Measurements from ENCODE around the gene AKAP13.

AKAP13 gene

DNA sequence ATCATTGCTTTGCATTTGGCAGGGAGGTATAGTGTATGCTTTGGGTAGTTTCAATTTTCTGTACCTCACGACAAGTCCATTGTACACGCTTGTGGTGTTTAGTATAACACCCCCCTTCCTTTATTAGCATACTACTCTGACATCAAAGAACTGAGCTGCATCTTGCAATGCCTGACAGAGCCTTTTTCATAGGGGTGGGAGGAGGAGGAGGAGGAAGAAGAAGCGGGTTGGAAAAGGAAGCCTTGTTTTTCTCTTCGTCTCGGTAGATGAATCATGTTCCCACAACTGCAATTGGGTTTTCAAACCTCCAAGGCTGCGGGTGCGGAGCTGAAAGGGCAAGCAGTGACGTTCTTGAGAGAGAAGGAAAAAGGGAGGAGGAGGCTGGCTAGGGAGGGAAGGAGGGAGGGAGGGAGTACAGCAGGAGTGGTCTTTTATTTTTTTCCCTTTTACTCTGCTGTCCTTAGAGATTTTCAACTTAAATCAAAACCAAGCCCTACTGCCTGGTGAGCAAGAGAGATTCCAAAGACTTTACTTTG lies 238.6 kb downstream of the AKAP13 start:
- Histone ChIP-seq H3K27me3 (ENCODE audit: insufficient read depth, low read length) (no peaks in the 10 kb centered on the region), H3K27ac (ENCODE audit: low read length) (peak overlapping the region; percentile 11), H3K9me3 (ENCODE audit: insufficient read depth, low read depth, low read length) (no peaks in the 10 kb centered on the region), H3K36me3 (ENCODE audit: insufficient read depth, low read depth, low read length) (no peaks in the 10 kb centered on the region), H3K4me1 (ENCODE audit: insufficient read depth, low read length) (peaks cover 39% of the 10 kb centered on the region), H3K9ac (ENCODE audit: low read depth, low read length) (no peak overlapping the region), H3K4me3 (ENCODE audit: low read length) (peak overlapping the region; percentile 43; the same call in 1 of the 2 replicates)

DNA sequence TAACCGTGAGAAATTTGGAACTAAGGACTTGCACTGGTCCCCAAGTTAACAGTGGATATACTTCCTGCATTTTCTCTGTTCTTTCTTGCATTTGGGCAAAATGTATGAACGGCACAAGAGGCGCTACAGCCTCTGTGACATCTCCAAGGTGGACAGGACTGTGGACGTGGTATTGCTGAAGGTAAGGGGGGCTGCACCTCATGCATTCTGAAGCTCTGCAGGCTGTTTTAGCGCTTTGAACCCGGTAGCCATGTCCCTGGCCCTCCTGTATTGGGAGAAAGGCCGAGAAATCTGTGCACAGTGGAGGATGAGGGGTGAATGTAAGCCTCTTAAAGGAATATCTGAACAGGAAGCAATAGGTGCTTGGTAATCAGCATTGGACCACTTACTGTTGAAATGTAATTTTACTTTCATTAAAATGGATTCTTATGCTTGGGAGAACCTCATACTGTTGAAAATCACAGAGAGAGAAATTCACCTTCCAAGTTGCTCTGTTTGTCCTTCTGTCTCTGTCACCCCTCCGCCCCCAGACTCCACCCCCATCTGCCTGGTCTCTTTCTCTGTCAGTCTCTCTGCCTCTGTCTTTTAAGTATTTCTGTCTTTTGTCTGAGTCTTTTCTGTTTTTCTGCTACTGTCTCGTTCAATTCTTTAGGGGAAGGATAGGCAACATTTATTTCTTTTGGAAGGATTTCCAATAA lies 239.7 kb downstream of the AKAP13 start:
- Histone ChIP-seq H3K4me3 (ENCODE audit: low read length) (peak overlapping the region; percentile 17; the same call in 1 of the 2 replicates), H3K9ac (ENCODE audit: low read depth, low read length) (no peak overlapping the region)

GRCh38 chr15:85620690-85621049 lies 240.3 kb downstream of the AKAP13 start:
- Histone ChIP-seq H3K36me3 (ENCODE audit: insufficient read depth, low read depth, low read length) (no peaks in the 10 kb centered on the region), H3K4me3 (ENCODE audit: low read length) (no peak overlapping the region), H3K27ac (ENCODE audit: low read length) (no peak overlapping the region), H3K9me3 (ENCODE audit: insufficient read depth, low read depth, low read length) (no peaks in the 10 kb centered on the region), H3K4me1 (ENCODE audit: insufficient read depth, low read length) (peaks cover 39% of the 10 kb centered on the region), H3K27me3 (ENCODE audit: insufficient read depth, low read length) (no peaks in the 10 kb centered on the region), H3K9ac (ENCODE audit: low read depth, low read length) (no peak overlapping the region)

More for the DNA sequence above, 239.7 kb downstream of the AKAP13 start:
- Histone ChIP-seq H3K36me3 (ENCODE audit: insufficient read depth, low read depth, low read length) (no peaks in the 10 kb centered on the region), H3K4me1 (ENCODE audit: insufficient read depth, low read length) (peaks cover 39% of the 10 kb centered on the region), H3K27me3 (ENCODE audit: insufficient read depth, low read length) (no peaks in the 10 kb centered on the region), H3K27ac (ENCODE audit: low read length) (no peak overlapping the region), H3K9me3 (ENCODE audit: insufficient read depth, low read depth, low read length) (no peaks in the 10 kb centered on the region)

- peaks cover 39% of the 10 kb centered on the region for H3K4me1 ChIP-seq (ENCODE audit: insufficient read depth, low read length)
- H3K27ac ChIP-seq (ENCODE audit: low read length), result no peak overlapping the region
- H3K27me3 ChIP-seq (ENCODE audit: insufficient read depth, low read length), result no peaks in the 10 kb centered on the region
- no peak overlapping the region for H3K4me3 ChIP-seq (ENCODE audit: low read length)
- no peaks in the 10 kb centered on the region for H3K36me3 ChIP-seq (ENCODE audit: insufficient read depth, low read depth, low read length)
- H3K9me3 ChIP-seq (ENCODE audit: insufficient read depth, low read depth, low read length), result no peaks in the 10 kb centered on the region
- H3K9ac ChIP-seq (ENCODE audit: low read depth, low read length), result no peak overlapping the region
These were observed 240.7 kb downstream of the AKAP13 start for GRCh38 chr15:85621094-85621493.

GRCh38 chr15:85622221-85622831 lies 241.9 kb downstream of the AKAP13 start:
- H3K36me3 ChIP-seq (ENCODE audit: insufficient read depth, low read depth, low read length), result no peaks in the 10 kb centered on the region; the same call in 1 of the 2 replicates
- H3K4me1 ChIP-seq (ENCODE audit: insufficient read depth, low read length), result peaks cover 31% of the 10 kb centered on the region
- H3K27me3 ChIP-seq (ENCODE audit: insufficient read depth, low read length), result no peaks in the 10 kb centered on the region
- H3K9ac ChIP-seq (ENCODE audit: low read depth, low read length), result no peak overlapping the region
- no peaks in the 10 kb centered on the region for H3K9me3 ChIP-seq (ENCODE audit: insufficient read depth, low read depth, low read length)
- no peak overlapping the region for H3K27ac ChIP-seq (ENCODE audit: low read length)
- no peak overlapping the region for H3K4me3 ChIP-seq (ENCODE audit: low read length)

GRCh38 chr15:85623315-85624049 lies 243.1 kb downstream of the AKAP13 start:
- H3K27me3 ChIP-seq (ENCODE audit: insufficient read depth, low read length), result no peaks in the 10 kb centered on the region
- no peak overlapping the region for H3K9ac ChIP-seq (ENCODE audit: low read depth, low read length)
- no peaks in the 10 kb centered on the region for H3K9me3 ChIP-seq (ENCODE audit: insufficient read depth, low read depth, low read length)
- H3K27ac ChIP-seq (ENCODE audit: low read length), result no peak overlapping the region
- H3K4me1 ChIP-seq (ENCODE audit: insufficient read depth, low read length), result peaks cover 21% of the 10 kb centered on the region
- H3K4me3 ChIP-seq (ENCODE audit: low read length), result no peak overlapping the region
- no peaks in the 10 kb centered on the region; the same call in 1 of the 2 replicates for H3K36me3 ChIP-seq (ENCODE audit: insufficient read depth, low read depth, low read length)

DNA sequence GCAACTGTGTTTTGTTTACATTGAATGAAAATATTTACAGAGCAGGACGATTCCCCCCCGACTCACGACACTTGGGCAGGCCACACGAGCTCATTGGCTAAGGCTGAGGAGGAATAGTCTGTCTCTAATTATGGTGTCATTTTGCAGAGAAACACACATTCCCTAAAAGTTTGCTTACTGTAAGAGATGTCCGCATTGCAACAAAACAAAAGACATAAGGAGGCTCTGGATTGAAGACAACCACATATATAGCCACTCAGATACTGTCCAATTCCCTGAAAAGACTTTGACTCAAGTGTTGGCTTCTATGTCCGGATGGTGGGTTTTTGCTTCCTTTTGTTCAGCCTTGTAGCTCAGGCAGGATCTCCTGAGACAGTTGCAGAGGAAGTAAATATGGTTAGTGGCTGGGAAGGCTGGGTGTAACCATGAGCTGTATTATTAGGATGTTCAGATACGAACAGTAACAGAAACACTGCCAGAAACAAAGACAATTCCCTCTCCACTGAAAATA lies 243.9 kb downstream of the AKAP13 start:
- Histone ChIP-seq H3K27ac (ENCODE audit: low read length) (no peak overlapping the region), H3K9ac (ENCODE audit: low read depth, low read length) (no peak overlapping the region), H3K9me3 (ENCODE audit: insufficient read depth, low read depth, low read length) (no peaks in the 10 kb centered on the region), H3K4me3 (ENCODE audit: low read length) (no peak overlapping the region), H3K4me1 (ENCODE audit: insufficient read depth, low read length) (peaks cover 12% of the 10 kb centered on the region), H3K36me3 (ENCODE audit: insufficient read depth, low read depth, low read length) (no peaks in the 10 kb centered on the region; the same call in 1 of the 2 replicates), H3K27me3 (ENCODE audit: insufficient read depth, low read length) (no peaks in the 10 kb centered on the region)

DNA sequence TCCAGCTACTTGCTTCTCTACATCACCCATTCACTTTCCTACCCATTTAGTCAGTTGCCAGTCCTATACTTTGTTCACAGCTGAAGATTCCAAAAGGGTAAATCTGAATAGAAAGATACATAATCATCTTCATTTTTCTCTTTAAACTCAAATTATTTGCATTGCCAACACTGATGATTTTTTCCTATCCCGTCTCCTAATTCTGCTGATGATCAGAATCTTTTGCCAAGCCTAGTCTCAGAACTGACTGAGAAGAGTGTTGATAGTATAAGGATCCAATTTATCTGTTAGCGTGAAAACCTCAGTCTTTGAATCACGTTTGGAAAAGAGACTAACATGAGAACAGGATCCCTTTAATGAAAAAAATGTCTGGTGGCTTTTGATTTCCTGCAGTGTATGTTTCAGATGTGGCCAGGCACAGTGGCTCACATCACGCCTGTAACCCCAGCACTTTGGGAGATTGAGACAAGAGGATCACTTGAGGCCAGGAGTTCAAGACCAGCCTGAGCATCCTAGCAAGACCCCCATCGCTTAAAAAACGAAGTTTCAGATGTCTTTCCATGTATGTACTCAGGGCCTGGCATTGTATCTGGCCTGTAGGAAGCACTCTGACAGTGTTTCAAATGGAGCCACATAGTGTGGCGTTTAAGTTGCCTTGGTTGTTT lies 244.9 kb downstream of the AKAP13 start:
- Histone ChIP-seq H3K9ac (ENCODE audit: low read depth, low read length) (no peak overlapping the region), H3K27ac (ENCODE audit: low read length) (no peak overlapping the region), H3K4me1 (ENCODE audit: insufficient read depth, low read length) (peaks cover 3% of the 10 kb centered on the region; the same call in 1 of the 2 replicates), H3K4me3 (ENCODE audit: low read length) (no peak overlapping the region), H3K9me3 (ENCODE audit: insufficient read depth, low read depth, low read length) (no peaks in the 10 kb centered on the region), H3K36me3 (ENCODE audit: insufficient read depth, low read depth, low read length) (no peaks in the 10 kb centered on the region; the same call in 1 of the 2 replicates), H3K27me3 (ENCODE audit: insufficient read depth, low read length) (no peaks in the 10 kb centered on the region)

DNA sequence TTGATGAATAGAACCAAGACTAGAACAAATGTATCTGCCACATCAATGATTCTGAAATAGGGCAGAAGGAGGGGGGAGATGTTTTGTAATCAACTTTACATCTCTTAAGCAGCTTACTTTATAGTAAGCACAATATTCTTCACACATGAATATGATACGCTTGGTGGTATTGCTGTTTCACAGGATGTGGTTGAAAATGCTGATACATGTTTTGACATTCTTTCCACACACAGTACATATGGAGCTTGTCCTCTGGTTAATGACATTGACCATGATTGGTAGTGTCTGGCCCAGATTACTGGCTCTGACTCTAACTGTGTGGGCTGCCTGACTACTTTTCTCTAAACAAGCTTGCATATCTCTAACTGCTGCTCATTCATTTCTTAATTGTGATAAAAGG lies 245.5 kb downstream of the AKAP13 start:
- no peaks in the 10 kb centered on the region for H3K27me3 ChIP-seq (ENCODE audit: insufficient read depth, low read length)
- no peaks in the 10 kb centered on the region for H3K4me1 ChIP-seq (ENCODE audit: insufficient read depth, low read length)
- H3K9ac ChIP-seq (ENCODE audit: low read depth, low read length), result no peak overlapping the region
- H3K27ac ChIP-seq (ENCODE audit: low read length), result no peak overlapping the region
- no peaks in the 10 kb centered on the region for H3K9me3 ChIP-seq (ENCODE audit: insufficient read depth, low read depth, low read length)
- no peak overlapping the region for H3K4me3 ChIP-seq (ENCODE audit: low read length)
- no peaks in the 10 kb centered on the region; the same call in 1 of the 2 replicates for H3K36me3 ChIP-seq (ENCODE audit: insufficient read depth, low read depth, low read length)

DNA sequence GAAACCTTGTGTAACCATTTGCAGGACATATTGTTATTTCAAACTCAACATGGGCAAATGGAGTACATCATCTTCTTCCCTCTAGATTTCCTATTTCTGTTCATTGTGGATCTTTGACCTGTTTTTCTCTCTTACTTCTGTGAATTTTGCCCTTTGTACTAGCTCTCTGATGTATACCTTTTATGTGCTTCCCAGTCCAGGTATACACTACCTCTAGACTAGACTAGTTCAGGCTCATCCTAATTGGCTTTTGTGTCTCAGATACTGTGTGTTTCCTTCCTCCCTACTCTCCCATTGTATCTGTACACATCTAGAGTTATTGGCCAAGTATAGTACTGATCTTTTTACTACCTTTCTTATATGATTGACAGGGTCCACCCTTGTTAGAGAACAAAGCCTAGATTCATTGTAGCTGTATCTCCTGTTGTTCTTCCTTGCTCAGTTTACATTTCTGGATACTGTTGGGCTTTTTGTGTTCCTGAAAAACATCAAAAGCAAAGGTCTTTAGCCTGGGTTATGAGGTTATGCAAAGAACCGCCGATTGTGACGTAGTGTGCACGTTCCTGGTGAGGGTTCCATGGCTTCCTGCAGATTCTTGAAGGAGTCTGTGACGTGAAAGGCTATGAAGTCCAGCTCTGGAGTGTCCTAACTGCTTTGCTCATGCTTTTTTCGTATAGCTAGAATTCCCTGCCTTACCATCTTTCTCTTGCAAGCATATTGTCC lies 247.0 kb downstream of the AKAP13 start:
- H3K27me3 ChIP-seq (ENCODE audit: insufficient read depth, low read length), result no peaks in the 10 kb centered on the region
- H3K9me3 ChIP-seq (ENCODE audit: insufficient read depth, low read depth, low read length), result no peaks in the 10 kb centered on the region
- no peak overlapping the region for H3K4me3 ChIP-seq (ENCODE audit: low read length)
- no peaks in the 10 kb centered on the region for H3K4me1 ChIP-seq (ENCODE audit: insufficient read depth, low read length)
- no peaks in the 10 kb centered on the region; the same call in 1 of the 2 replicates for H3K36me3 ChIP-seq (ENCODE audit: insufficient read depth, low read depth, low read length)
- no peak overlapping the region for H3K27ac ChIP-seq (ENCODE audit: low read length)
- H3K9ac ChIP-seq (ENCODE audit: low read depth, low read length), result no peak overlapping the region

Data from iPS-20b (cell line).